MM.1S (cell line): ENCODE results near the gene LINGO4.

ENCODE experiments used
- DNase-seq: peaks from one replicate; pipeline ENCODE4 v3.0.0-alpha.2; 2015
- H2AFZ ChIP-seq: fragments of 300-600 bp; sonication (generic); 2 replicates; pipeline ENCODE4 v1.6.0; 2016; ENCODE audit warnings: antibody characterized with exemption, low read length
- H3F3A ChIP-seq: fragments of 300-600 bp; sonication (generic); 2 replicates; pipeline ENCODE4 v1.6.1; 2016; ENCODE audit warnings: mild to moderate bottlenecking, antibody characterized with exemption, low read length, moderate library complexity, mixed read lengths; ENCODE audit not compliant: insufficient read depth
- H3K27ac ChIP-seq: fragments of 300-600 bp; sonication (generic); 2 replicates; pipeline ENCODE4 v1.5.1; 2016; ENCODE audit warnings: mild to moderate bottlenecking, low read length
- H3K27me3 ChIP-seq: fragments of 300-600 bp; sonication (generic); replicated peaks from 2 replicates; pipeline ENCODE4 v1.6.0; 2016; ENCODE audit warnings: low read length; ENCODE audit not compliant: insufficient read depth
- H3K36me3 ChIP-seq: fragments of 300-600 bp; sonication (generic); replicated peaks from 2 replicates; pipeline ENCODE4 v1.6.1; 2016; ENCODE audit warnings: mild to moderate bottlenecking, low read length, mixed read lengths; ENCODE audit not compliant: insufficient read depth
- H3K4me1 ChIP-seq: fragments of 300-600 bp; sonication (generic); 2 replicates; pipeline ENCODE4 v1.6.1; 2016; ENCODE audit warnings: low read length, mixed read lengths
- H3K4me2 ChIP-seq: fragments of 300-600 bp; sonication (generic); 2 replicates; pipeline ENCODE4 v1.6.0; 2016; ENCODE audit warnings: low read depth, low read length
- H3K4me3 ChIP-seq: fragments of 300-600 bp; sonication (generic); 2 replicates; pipeline ENCODE4 v1.5.1; 2016; ENCODE audit warnings: low read length, mixed read lengths
- H3K79me2 ChIP-seq: fragments of 300-600 bp; sonication (generic); 2 replicates; pipeline ENCODE4 v1.6.1; 2016; ENCODE audit warnings: mixed run types, low read length, mixed read lengths
- H3K9ac ChIP-seq: fragments of 300-600 bp; sonication (generic); 2 replicates; pipeline ENCODE4 v1.6.1; 2016; ENCODE audit warnings: low read length, mixed read lengths
- H3K9me2 ChIP-seq: fragments of 300-600 bp; sonication (generic); replicated peaks from 2 replicates; pipeline ENCODE4 v1.6.1; 2016; ENCODE audit warnings: mild to moderate bottlenecking, low read length, mixed read lengths; ENCODE audit not compliant: insufficient read depth
- H3K9me3 ChIP-seq: fragments of 300-600 bp; sonication (generic); replicated peaks from 2 replicates; pipeline ENCODE4 v1.6.1; 2016; ENCODE audit warnings: mild to moderate bottlenecking, low read length, mixed read lengths; ENCODE audit not compliant: insufficient read depth
- H4K20me1 ChIP-seq: fragments of 300-600 bp; sonication (generic); 2 replicates; pipeline ENCODE4 v1.6.1; 2016; ENCODE audit warnings: mild to moderate bottlenecking, low read length, moderate library complexity, mixed read lengths; ENCODE audit not compliant: insufficient read depth
- EZH2 ChIP-seq: fragments of 300-600 bp; sonication (generic); optimal IDR thresholded peaks from 2 replicates; pipeline ENCODE3; 2017; ENCODE audit warnings: low read depth, mild to moderate bottlenecking, antibody characterized with exemption, low read length, mixed read lengths
- EZH2phosphoT487 ChIP-seq: fragments of 300-600 bp; sonication (generic); IDR thresholded peaks from 2 replicates; pipeline ENCODE4 v1.6.1; 2018; ENCODE audit warnings: antibody characterized with exemption, low read length
- TF ChIP-seq, protein P1 (sequence below): fragments of 300-600 bp; sonication (generic); IDR thresholded peaks from 2 replicates; pipeline ENCODE4 v1.5.1; 2016; ENCODE audit warnings: antibody characterized with exemption, low read length, mixed read lengths

Gene LINGO4

DNA sequence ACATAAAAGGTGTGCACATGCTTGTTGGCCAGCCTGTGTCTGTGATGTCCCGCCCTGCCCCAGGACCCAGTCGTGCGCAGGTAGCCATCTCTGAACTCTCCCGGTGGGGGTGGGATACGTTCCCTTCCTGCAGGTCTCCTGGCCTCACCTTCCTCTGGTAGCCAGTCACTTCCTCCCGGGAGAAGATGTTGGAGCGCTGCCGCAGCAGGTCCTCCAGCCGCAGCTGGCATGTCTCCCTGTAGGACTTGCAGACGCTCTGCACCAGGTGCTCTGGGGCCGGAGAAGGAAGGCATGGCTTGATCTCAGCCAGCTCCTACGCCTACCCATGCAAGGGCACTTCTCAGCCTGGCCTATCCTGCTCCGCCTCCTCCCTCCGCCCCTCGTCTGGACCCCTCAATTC, 9.2 kb upstream of the LINGO4 start:
- H3K4me3 ChIP-seq, result no peak overlapping the region
- H4K20me1 ChIP-seq, result no peaks in the 10 kb centered on the region
- no peak overlapping the region for H3K27ac ChIP-seq
- no peaks in the 10 kb centered on the region for H3K27me3 ChIP-seq
- no peaks in the 10 kb centered on the region; the same call in 1 of the 2 replicates for H3F3A ChIP-seq
- DNase-seq, result no peak
- no peak overlapping the region for H2AFZ ChIP-seq
- H3K4me2 ChIP-seq, result no peak overlapping the region
- no peaks in the 10 kb centered on the region for H3K9me2 ChIP-seq
- H3K4me1 ChIP-seq, result peaks cover 36% of the 10 kb centered on the region
- H3K9ac ChIP-seq, result no peak overlapping the region
- no peaks in the 10 kb centered on the region for H3K79me2 ChIP-seq
- H3K9me3 ChIP-seq, result no peaks in the 10 kb centered on the region
- no peaks in the 10 kb centered on the region for H3K36me3 ChIP-seq
- TF ChIP-seq EZH2phosphoT487 (no peak), EZH2 (no peak)
- TF ChIP-seq, protein P1, sequence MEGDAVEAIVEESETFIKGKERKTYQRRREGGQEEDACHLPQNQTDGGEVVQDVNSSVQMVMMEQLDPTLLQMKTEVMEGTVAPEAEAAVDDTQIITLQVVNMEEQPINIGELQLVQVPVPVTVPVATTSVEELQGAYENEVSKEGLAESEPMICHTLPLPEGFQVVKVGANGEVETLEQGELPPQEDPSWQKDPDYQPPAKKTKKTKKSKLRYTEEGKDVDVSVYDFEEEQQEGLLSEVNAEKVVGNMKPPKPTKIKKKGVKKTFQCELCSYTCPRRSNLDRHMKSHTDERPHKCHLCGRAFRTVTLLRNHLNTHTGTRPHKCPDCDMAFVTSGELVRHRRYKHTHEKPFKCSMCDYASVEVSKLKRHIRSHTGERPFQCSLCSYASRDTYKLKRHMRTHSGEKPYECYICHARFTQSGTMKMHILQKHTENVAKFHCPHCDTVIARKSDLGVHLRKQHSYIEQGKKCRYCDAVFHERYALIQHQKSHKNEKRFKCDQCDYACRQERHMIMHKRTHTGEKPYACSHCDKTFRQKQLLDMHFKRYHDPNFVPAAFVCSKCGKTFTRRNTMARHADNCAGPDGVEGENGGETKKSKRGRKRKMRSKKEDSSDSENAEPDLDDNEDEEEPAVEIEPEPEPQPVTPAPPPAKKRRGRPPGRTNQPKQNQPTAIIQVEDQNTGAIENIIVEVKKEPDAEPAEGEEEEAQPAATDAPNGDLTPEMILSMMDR, result no peak

DNA sequence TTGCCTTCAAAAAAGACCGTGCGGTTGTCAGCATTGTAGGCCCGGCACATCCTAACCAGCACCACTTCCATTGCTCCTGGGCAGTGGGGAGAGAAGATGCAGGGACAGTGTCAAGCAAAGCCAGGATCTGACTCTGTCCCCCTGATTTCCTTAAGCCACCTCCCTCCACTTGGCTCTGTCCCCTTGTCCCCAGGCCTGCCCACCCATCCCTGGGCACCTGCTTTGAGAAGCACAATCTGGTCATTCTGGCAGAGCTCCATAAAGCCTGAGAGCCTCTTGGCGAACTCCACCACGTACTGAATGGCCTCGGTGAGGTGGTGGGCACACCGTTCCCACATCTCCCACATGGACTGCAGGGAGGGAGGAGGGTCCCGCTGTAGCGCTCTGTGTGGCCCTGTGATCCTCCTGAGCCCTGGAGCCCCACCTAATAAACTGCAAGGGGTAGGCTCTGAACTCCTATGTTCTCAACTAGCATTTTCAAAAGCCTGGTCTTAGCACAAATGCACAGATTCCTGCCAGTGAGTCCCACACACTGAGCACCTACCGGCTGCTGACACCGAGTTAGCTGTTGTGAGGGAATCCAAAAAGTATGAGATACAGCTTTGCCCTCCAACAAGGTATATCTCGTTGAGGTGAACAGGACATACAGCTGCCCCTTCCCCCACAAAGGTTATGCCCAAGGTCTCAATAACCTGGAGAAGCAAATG, 8.2 kb upstream of the LINGO4 start:
- Histone ChIP-seq H3K27ac (no peak overlapping the region), H3F3A (no peaks in the 10 kb centered on the region; the same call in 1 of the 2 replicates), H3K36me3 (no peaks in the 10 kb centered on the region), H3K9me3 (no peaks in the 10 kb centered on the region), H2AFZ (no peak overlapping the region), H3K4me2 (no peak overlapping the region), H3K9me2 (no peaks in the 10 kb centered on the region), H3K79me2 (no peaks in the 10 kb centered on the region), H3K9ac (no peak overlapping the region), H3K4me3 (no peak overlapping the region), H4K20me1 (no peaks in the 10 kb centered on the region), H3K4me1 (peaks cover 36% of the 10 kb centered on the region), H3K27me3 (no peaks in the 10 kb centered on the region)
- DNase-seq, result no peak
- TF ChIP-seq EZH2phosphoT487, result no peak

DNA sequence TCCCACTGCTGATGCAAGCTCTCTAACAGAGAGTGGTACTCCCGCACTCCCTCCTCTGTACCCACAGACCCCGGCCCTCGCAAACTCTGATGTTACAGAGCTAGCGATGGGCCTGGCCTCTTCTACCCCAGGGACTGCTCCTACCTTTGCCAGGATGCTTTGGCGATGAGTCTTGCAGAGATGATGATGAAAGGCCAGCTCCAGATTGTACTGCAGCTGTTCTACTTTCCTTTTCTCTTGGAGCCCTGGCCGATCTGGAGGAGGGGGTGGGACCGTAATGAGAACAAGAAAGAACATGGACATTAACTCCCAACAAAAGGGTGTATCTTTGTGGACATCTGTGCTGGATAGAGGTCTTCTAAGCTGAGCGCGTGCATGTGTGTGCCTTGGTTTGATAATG, 6.0 kb upstream of the LINGO4 start:
- H3K4me3 ChIP-seq, result no peak overlapping the region
- H4K20me1 ChIP-seq, result no peaks in the 10 kb centered on the region
- H3K36me3 ChIP-seq, result no peaks in the 10 kb centered on the region
- no peak overlapping the region for H3K4me2 ChIP-seq
- no peaks in the 10 kb centered on the region for H3K79me2 ChIP-seq
- no peaks in the 10 kb centered on the region for H3K9me2 ChIP-seq
- H3K4me1 ChIP-seq, result peaks cover 19% of the 10 kb centered on the region
- no peak for DNase-seq
- no peaks in the 10 kb centered on the region; the same call in 1 of the 2 replicates for H3F3A ChIP-seq
- H3K27ac ChIP-seq, result no peak overlapping the region
- TF ChIP-seq, protein P1, result no peak
- no peak for TF ChIP-seq EZH2phosphoT487
- no peak for TF ChIP-seq EZH2
- H3K9ac ChIP-seq, result no peak overlapping the region
- H3K9me3 ChIP-seq, result no peaks in the 10 kb centered on the region
- H2AFZ ChIP-seq, result no peak overlapping the region
- no peaks in the 10 kb centered on the region for H3K27me3 ChIP-seq

DNA sequence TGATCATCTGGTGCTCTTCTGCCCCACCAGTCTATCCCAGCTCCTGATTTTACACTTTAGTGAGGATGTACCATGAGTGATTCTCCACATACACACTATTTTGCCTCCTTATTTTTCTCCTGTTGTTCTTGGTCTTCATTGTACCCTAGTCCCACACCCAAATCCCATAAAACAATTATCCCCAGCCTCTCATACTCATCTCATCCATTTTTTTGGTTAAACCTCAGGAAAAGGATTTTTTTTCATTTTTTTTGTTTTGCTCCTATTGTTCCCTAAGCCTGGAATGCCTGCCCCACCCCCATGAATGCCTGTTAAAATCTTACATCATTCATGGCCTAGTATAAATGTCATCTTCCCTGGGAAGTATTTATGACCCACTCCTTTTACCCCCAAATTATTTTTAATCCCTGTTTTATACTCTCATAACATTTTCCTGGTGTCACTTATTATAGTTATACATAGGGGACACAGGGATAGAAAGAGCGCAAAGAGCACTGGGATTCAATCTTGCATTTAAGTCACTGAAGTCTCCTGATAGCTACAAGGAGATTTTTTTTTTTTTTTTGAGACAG, 4.9 kb upstream of the LINGO4 start:
- no peak overlapping the region for H3K9ac ChIP-seq
- TF ChIP-seq EZH2phosphoT487 (no peak), EZH2 (no peak)
- TF ChIP-seq, protein P1, result no peak
- H3K4me2 ChIP-seq, result no peak overlapping the region
- H3K27ac ChIP-seq, result no peak overlapping the region
- no peaks in the 10 kb centered on the region for H3K9me2 ChIP-seq
- H2AFZ ChIP-seq, result no peak overlapping the region
- no peaks in the 10 kb centered on the region for H3K79me2 ChIP-seq
- H3K27me3 ChIP-seq, result no peaks in the 10 kb centered on the region
- H4K20me1 ChIP-seq, result no peaks in the 10 kb centered on the region
- no peaks in the 10 kb centered on the region for H3K9me3 ChIP-seq
- H3K4me3 ChIP-seq, result no peak overlapping the region
- no peaks in the 10 kb centered on the region for H3F3A ChIP-seq
- no peaks in the 10 kb centered on the region for H3K36me3 ChIP-seq
- H3K4me1 ChIP-seq, result peaks cover 8% of the 10 kb centered on the region
- DNase-seq, result no peak
